Activated CD4-positive, alpha-beta T cell treated with anti-CD3 and anti-CD28 coated beads, Interleukin-2, amount 10 ng/mL, durations not matched to agents 7 days and 5 days (primary cell): Measurements from ENCODE around the gene ERLIN1. TPM values are rescaled to one million over a fixed set of nuclear protein-coding genes. Genes with fewer than 3 reads are reported as not detected.

Source experiments
- CTCF ChIA-PET: fragments of 350-600 bp; sonication (Branson Sonifier 250); formaldehyde crosslinking; loops from one replicate; lab custom pipeline; 2021; ENCODE audit warnings: antibody characterized with exemption; lab: Charles Lee
- POLR2A ChIA-PET: fragments of 350-600 bp; sonication (Branson Sonifier 250); formaldehyde crosslinking; loops from one replicate; lab custom pipeline; 2021; ENCODE audit warnings: antibody characterized with exemption; lab: Charles Lee
- DNase-seq: peaks from one replicate; pipeline ENCODE4 v3.0.0-alpha.2; 2020
- H3K27ac Mint-ChIP-seq: one replicate; pipeline ENCODE4 v1.8.0; 2021; ENCODE audit warnings: mild to moderate bottlenecking, moderate library complexity, mixed read lengths
- H3K27me3 Mint-ChIP-seq: one replicate; pipeline ENCODE4 v1.8.0; 2021; ENCODE audit warnings: mixed read lengths
- H3K36me3 Mint-ChIP-seq: one replicate; pipeline ENCODE4 v1.8.0; 2021; ENCODE audit warnings: low read depth, mixed read lengths
- H3K4me1 Mint-ChIP-seq: one replicate; pipeline ENCODE4 v1.8.0; 2021; ENCODE audit warnings: mixed read lengths
- H3K4me3 Mint-ChIP-seq: one replicate; pipeline ENCODE4 v1.8.0; 2021; ENCODE audit warnings: mild to moderate bottlenecking, moderate library complexity, mixed read lengths
- H3K9me3 Mint-ChIP-seq: one replicate; pipeline ENCODE4 v1.8.0; 2021; ENCODE audit warnings: mixed read lengths
- total RNA-seq, 2 experiments: library from RNA; stranded (reverse); gene quantifications; one replicate each; pipeline ENCODE4 v1.2.3, GENCODE V29; 2021

The ERLIN1 gene
- total RNA-seq, 2 experiments from 2014 or later = 14.1 to 18.7 TPM

DNA sequence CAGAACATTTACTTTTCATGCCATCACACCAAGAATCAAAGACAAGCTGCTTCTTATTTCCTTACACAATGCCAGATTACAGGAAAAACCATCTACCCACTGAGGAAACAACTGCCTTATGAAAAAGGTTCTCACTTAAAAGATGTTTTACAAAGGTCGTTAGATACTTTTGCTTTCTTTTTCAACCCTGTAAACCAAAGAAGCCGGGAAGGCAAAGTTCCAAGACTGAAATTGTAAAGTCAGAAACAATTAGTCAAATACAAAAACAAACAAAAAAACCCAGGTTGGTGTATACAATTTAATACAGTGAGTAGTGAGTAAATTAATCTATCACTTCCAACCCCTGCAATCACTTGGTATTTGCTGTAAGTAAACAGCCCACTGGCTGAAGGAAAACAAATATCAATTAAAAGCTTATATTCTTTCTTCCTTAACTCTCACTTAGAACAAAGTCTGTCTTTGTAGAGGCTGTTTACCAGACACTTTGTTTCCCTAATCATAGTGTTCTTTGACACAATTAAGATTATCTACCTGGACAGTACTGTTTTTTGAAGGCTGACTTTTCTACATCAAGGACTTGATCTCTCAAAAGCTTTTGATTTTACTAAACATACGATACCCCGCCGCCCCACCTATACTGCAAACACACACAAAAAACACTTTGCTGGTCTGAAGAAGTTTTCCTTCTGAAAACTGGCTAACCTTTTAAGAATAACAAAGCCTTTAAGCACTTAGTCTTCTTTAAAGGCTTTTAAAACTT, 18.1 kb downstream of the ERLIN1 start:
- H3K27ac Mint-ChIP-seq = peak overlapping the region; percentile 85
- H3K4me1 Mint-ChIP-seq = peaks cover 30% of the 10 kb centered on the region
- peak overlapping the region; percentile 60 for H3K4me3 Mint-ChIP-seq
- DNase-seq = no peak
- H3K36me3 Mint-ChIP-seq = peaks cover 38% of the 10 kb centered on the region
- peaks cover 2% of the 10 kb centered on the region for H3K9me3 Mint-ChIP-seq
- POLR2A ChIA-PET = no interaction called here
- CTCF ChIA-PET = interaction anchor here (0.6 to 1.4 kb wide), 3 partner anchors 13 to 39 kb away, joined by 3 to 5 read pairs (median 4); no protein-coding TSS in a partner anchor
- H3K27me3 Mint-ChIP-seq = no peaks in the 10 kb centered on the region

DNA sequence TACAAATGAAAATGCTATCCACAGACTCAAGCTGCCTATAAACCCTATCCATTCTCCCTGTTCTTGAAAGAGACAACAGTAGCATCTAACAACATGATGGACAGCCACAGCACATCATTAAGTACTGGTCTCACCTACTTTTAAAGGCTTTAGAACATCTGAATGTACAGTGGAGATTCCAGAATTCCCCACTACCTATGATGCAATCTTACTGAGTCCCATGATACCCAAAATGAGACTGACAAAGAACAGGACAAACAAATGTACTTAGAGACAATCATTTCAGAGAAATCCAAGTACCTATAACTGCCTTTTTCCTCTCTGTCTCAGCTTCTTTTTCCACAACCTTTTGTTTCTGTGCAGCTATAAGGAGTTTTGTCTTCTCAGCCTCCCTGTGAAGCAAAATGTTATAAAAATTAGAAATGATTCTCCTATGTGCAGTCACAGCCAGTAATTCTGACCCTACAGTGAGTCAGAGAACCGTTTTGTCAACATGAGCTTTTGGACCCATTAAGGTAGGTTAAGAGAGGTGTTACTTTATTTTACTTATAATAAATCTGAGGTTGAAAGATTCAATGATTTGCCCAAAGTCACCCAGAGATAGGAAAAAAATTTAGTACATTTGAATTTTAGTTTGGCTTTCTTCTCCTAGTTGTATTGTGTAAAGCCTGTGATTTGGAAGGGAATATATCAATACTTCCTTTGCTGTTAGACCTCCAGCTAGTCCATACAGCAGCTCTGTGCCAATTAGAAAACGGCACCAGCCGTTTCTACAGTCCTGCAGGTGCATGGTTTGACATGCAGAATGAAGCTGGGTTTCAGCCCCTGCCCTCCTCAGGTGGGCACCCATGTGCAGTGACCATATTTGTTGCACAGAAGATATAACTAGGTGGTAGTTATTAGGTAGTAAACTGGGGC, 21.9 kb downstream of the ERLIN1 start:
- DNase-seq = no peak
- POLR2A ChIA-PET = no interaction called here
- Mint-ChIP-seq H3K36me3 (peaks cover 44% of the 10 kb centered on the region), H3K27me3 (no peaks in the 10 kb centered on the region), H3K4me3 (no peak overlapping the region), H3K4me1 (peaks cover 27% of the 10 kb centered on the region), H3K9me3 (no peaks in the 10 kb centered on the region), H3K27ac (no peak overlapping the region)
- CTCF ChIA-PET = interaction anchor here (1.8 kb wide), 1 partner anchor 10 kb away, joined by 5 read pairs; no protein-coding TSS in a partner anchor

DNA sequence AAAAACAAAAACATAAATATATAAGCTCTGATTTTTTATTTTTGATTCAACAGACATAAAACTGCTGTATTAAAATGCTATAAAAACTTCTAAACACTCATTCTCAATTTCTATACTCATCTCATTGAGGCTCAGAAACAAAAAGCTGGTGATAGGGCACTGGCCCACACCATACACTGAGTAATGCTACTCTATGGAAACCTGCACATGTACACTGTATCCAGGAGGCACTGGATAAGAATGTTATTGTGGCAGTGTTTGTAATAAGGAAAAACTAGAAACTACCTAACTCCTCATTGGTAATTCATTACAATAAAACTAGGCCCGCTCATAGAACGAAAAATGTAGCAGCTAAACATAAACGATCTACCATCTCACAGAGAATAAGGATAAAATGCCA, 23.1 kb downstream of the ERLIN1 start:
- ChIA-PET CTCF (interaction anchor here (1.8 kb wide), 1 partner anchor 9 kb away, joined by 5 read pairs; no protein-coding TSS in a partner anchor), POLR2A (no interaction called here)
- Mint-ChIP-seq H3K36me3 (peaks cover 54% of the 10 kb centered on the region), H3K27ac (no peak overlapping the region), H3K9me3 (no peaks in the 10 kb centered on the region), H3K4me1 (peaks cover 22% of the 10 kb centered on the region), H3K27me3 (no peaks in the 10 kb centered on the region), H3K4me3 (no peak overlapping the region)
- no peak for DNase-seq

DNA sequence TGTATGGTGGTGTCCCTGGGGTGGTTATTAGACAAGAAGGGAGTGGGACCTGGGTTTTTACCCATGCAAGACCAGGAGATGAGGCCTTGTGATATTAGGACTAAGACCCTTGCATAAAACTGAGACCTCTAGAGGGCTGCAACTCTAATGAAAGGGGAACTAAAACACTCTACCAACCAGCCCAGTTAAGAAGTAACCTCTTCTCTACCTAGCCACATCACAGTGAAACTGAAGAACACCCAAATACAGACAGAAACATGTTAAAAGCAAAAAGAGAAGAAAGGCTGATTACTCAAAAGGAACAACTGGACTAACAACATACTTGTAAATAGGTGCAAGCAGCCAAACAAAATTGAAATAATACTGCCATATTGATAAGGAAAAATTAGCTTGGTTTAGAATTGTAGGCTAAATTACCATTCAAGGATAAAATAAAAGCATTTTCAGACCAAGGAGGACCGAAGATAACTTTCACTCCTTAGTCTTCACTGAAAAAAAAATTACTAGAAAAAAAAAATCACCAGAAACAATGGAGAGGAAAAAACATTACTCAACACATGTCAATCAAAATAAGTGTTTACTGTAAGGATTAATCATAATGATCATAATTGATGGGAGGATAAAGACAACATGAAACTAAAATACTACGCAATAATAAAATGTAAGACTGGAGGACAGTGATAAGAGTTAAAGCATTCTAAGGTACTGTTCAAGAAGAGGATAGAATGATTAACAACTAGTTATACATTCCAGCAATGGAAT, 27.6 kb downstream of the ERLIN1 start:
- no peaks in the 10 kb centered on the region for H3K27me3 Mint-ChIP-seq
- H3K36me3 Mint-ChIP-seq = peaks cover 70% of the 10 kb centered on the region
- no peak for DNase-seq
- CTCF ChIA-PET = interaction anchor here (1.0 kb wide), 2 partner anchors 13 to 30 kb away, joined by 3 read pairs; no protein-coding TSS in a partner anchor
- peaks cover 26% of the 10 kb centered on the region for H3K4me1 Mint-ChIP-seq
- H3K27ac Mint-ChIP-seq = no peak overlapping the region
- H3K9me3 Mint-ChIP-seq = no peaks in the 10 kb centered on the region
- H3K4me3 Mint-ChIP-seq = no peak overlapping the region
- POLR2A ChIA-PET = no interaction called here

DNA sequence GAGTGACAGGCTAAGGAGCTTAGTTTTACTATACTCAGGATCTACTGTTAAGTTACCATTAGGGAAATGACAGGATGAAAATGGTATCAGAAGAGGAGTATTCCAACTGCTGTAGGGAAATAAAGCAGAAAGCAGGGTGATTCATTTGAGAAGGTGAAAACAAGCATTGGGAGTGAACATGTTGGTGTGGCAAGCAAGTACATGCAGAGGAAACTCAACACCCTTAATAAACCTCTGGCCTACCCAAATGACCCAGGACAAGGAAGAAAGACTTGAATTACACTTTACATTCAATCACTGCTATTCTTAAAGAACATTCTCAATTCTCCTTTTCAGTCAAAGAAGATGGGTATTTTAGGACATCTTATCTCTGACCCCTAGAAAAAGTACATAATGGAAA, 28.7 kb downstream of the ERLIN1 start:
- no peak overlapping the region for H3K27ac Mint-ChIP-seq
- no peak overlapping the region for H3K4me3 Mint-ChIP-seq
- H3K36me3 Mint-ChIP-seq = peaks cover 70% of the 10 kb centered on the region
- peaks cover 25% of the 10 kb centered on the region for H3K4me1 Mint-ChIP-seq
- H3K27me3 Mint-ChIP-seq = no peaks in the 10 kb centered on the region
- no peak for DNase-seq
- ChIA-PET CTCF (interaction anchor here (0.6 to 1.0 kb wide), 3 partner anchors 14 to 311 kb away, joined by 3 to 4 read pairs (median 3); no protein-coding TSS in a partner anchor), POLR2A (no interaction called here)
- H3K9me3 Mint-ChIP-seq = no peaks in the 10 kb centered on the region

DNA sequence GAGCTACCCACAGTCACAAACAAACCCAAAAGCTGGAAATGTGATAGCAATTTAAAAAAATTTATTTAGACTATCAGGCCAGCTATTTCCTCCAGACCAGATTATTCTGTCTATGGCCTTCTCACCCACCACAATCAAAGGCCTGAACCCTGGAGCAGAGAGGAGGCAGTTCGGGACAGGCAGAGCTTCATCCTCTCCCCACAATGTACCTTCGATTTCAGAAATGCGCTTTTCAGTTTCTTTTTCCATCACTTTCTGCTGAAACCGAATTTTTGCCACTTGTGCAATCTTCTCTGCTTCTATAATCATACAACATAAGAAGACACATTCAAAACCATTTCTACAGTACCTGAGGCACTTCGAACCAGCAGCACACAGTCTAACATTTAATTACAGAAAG, 29.9 kb downstream of the ERLIN1 start:
- peaks cover 22% of the 10 kb centered on the region for H3K4me1 Mint-ChIP-seq
- no peak overlapping the region for H3K27ac Mint-ChIP-seq
- CTCF ChIA-PET = interaction anchor here (0.9 to 2.0 kb wide), 5 partner anchors 9 to 310 kb away, joined by 3 to 5 read pairs (median 3); no protein-coding TSS in a partner anchor
- H3K4me3 Mint-ChIP-seq = no peak overlapping the region
- no peaks in the 10 kb centered on the region for H3K27me3 Mint-ChIP-seq
- peaks cover 73% of the 10 kb centered on the region for H3K36me3 Mint-ChIP-seq
- no peaks in the 10 kb centered on the region for H3K9me3 Mint-ChIP-seq
- DNase-seq = no peak
- POLR2A ChIA-PET = no interaction called here

DNA sequence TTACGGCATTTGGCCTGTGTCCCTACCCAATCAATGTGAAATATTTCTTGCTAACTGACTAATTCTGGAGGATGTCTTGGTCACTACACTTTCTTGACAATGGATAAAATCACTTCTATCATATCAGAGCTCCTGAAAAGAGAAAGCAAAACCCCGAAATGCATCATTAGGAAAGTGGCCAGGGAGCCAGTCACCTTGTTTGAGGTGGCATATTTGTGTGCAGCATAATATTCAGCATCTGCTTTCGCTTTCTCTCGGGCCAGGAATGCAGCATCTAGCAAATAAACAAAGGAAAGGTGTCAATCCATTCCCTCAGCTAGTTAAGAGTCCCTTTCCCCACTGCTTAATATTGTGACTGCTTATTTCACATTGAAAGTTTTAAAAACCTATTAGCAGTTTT, 31.2 kb downstream of the ERLIN1 start:
- peak overlapping the region; percentile 32 for H3K27ac Mint-ChIP-seq
- no peak for DNase-seq
- no peaks in the 10 kb centered on the region for H3K27me3 Mint-ChIP-seq
- H3K9me3 Mint-ChIP-seq = no peaks in the 10 kb centered on the region
- CTCF ChIA-PET = interaction anchor here (0.7 to 2.0 kb wide), 5 partner anchors 9 to 430 kb away, joined by 3 to 5 read pairs (median 5); no protein-coding TSS in a partner anchor
- POLR2A ChIA-PET = no interaction called here
- H3K4me1 Mint-ChIP-seq = peaks cover 22% of the 10 kb centered on the region
- H3K36me3 Mint-ChIP-seq = peaks cover 67% of the 10 kb centered on the region
- no peak overlapping the region for H3K4me3 Mint-ChIP-seq

DNA sequence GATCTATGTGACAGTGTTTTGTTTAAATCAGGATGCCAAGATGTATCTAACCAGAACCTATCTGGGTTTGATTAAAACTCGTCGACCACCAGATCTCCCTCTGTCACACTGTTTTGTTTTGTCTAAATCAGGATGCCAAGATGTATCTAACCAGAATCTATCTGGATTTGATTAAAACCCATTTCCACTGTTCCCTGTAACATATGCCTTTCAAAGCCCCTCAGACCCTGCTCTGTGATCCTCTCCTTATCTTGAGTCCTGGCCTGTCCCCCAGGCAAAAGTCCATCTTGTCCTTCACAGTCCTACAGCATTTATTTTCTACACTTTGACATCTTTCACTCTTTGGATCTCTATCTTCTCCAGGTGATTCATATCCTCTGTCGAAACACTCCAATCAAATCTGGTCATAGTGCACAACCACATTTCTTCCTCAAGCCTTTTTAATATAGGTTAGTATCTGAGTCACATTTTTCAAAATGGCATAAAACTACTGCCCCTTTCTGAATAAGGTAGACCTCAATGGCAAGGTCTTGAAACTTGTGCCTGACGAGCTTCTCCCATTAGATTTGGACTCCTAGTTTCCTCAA, 32.5 kb downstream of the ERLIN1 start:
- no peak for DNase-seq
- peaks cover 57% of the 10 kb centered on the region for H3K36me3 Mint-ChIP-seq
- H3K27me3 Mint-ChIP-seq = no peaks in the 10 kb centered on the region
- no peak overlapping the region for H3K27ac Mint-ChIP-seq
- CTCF ChIA-PET = interaction anchor here (1.2 kb wide), 1 partner anchor 10 kb away, joined by 5 read pairs; no protein-coding TSS in a partner anchor
- peaks cover 19% of the 10 kb centered on the region for H3K4me1 Mint-ChIP-seq
- no peak overlapping the region for H3K4me3 Mint-ChIP-seq
- POLR2A ChIA-PET = no interaction called here
- no peaks in the 10 kb centered on the region for H3K9me3 Mint-ChIP-seq

DNA sequence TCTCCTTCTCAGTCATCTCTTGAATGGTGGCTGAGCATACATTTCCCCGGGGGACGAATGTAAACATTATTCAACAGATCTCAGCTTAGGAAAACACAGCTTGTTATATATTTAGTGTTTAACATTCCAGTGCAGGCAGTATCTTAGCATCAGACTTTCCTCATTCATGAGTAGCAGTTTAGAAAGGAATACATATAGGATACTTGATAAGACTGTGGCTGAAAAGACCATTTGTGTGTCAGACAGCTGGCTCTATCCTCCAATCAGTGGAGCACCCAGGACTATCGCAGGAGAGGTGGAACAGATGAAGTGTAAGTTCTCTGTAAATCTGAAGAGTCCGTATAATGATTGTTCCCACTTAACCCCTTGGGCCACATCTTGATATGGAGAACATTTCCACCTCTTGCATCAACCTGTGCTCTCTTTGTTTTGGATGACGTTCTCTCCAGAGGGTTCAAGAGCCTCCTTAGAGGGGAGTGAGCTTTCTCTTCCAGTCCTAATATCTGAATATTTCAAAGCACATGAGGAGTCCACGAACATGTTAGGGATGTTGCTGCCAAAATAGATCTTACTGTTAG, 34.0 kb downstream of the ERLIN1 start:
- Mint-ChIP-seq H3K4me3 (no peak overlapping the region), H3K4me1 (peaks cover 9% of the 10 kb centered on the region), H3K36me3 (peaks cover 42% of the 10 kb centered on the region), H3K9me3 (no peaks in the 10 kb centered on the region), H3K27me3 (no peaks in the 10 kb centered on the region), H3K27ac (no peak overlapping the region)
- ChIA-PET POLR2A (no interaction called here), CTCF (no interaction called here)
- no peak for DNase-seq

DNA sequence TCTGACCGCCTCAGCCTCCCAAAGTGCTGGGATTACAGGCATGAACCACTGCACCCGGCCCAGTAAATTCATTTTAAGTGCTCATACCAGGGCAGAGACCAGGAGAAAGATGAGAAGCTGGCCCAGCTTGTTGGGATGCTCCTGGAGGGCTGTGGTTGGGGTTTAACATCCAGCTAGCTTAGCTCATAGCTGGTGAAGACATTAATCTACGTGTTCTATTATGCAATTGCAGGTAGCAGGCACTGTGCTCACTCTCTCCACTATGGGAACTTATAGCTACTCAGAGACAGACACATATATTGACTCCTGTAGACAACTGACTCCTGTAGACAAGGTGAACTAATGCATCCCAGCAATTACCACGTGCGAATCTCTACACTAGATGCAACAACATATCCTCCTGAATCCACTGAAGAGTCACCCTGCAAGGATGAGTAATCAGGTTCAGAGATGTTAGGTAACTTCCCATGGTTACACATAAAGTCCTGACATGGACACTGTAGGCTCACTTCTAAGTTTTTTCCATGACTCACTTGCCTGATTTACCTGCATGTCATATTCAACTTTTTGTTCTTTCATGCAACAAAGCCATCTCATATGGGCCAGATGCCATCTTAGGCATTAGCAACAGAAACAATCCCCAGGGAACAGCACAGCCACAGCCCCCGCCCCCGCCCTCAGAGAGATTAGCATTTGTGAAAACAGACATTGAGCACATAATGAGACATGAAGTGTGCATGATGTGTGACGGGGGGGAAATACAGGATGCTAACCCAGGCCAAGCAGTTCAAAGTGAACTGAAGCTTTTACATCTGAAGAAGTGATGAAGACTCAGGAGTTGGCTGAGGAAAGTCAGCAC, 37.2 kb downstream of the ERLIN1 start:
- no peak overlapping the region for H3K27ac Mint-ChIP-seq
- POLR2A ChIA-PET = no interaction called here
- H3K36me3 Mint-ChIP-seq = peaks cover 23% of the 10 kb centered on the region
- CTCF ChIA-PET = interaction anchor here (0.5 to 1.1 kb wide), 2 partner anchors 16 to 117 kb away, joined by 3 to 5 read pairs; no protein-coding TSS in a partner anchor
- H3K9me3 Mint-ChIP-seq = no peaks in the 10 kb centered on the region
- H3K4me3 Mint-ChIP-seq = no peak overlapping the region
- H3K4me1 Mint-ChIP-seq = no peaks in the 10 kb centered on the region
- DNase-seq = no peak
- H3K27me3 Mint-ChIP-seq = peaks cover 4% of the 10 kb centered on the region
